ENCODE results near the gene CLSTN2. TPM values are rescaled to one million over a fixed set of nuclear protein-coding genes. Genes with fewer than 3 reads are reported as not detected.

Gene CLSTN2
- polyA plus RNA-seq, 4 donors, result under 0.01 to 1.2 (median 0.84) TPM; not detected in 1

GRCh38 chr3:140157161-140157560 is 222.2 kb downstream of the CLSTN2 start:
- FAIRE-seq (no peak), DNase-seq (no peak)
- Histone ChIP-seq H3K4me3 (ENCODE audit: low read depth in 1 of 3, low read length in 3 of 3) (no peak overlapping the region), H3K9me3 (ENCODE audit: control insufficient read depth in 2 of 2, insufficient read depth in 1 of 2, low read depth in 1 of 2, low read length in 1 of 2) (no peaks in the 10 kb centered on the region), H3K27ac (ENCODE audit: low read depth in 1 of 3, low read length in 2 of 3) (no peak overlapping the region), H3K4me1 (ENCODE audit: control insufficient read depth in 3 of 3, insufficient read depth in 2 of 3, low read depth in 1 of 3, low read length in 2 of 3) (no peaks in the 10 kb centered on the region), H3K27me3 (ENCODE audit: control insufficient read depth in 3 of 3, insufficient read depth in 3 of 3, low read length in 3 of 3) (peaks cover 0 to 2% (median 0%) of the 10 kb centered on the region in 3 donors), H3K36me3 (ENCODE audit: control insufficient read depth in 3 of 3, insufficient read depth in 2 of 3, low read depth in 1 of 3, low read length in 3 of 3) (no peaks in the 10 kb centered on the region)
- 92 to 93% (median 92%) methylated on average over 2 of the region's 2 CpGs for WGBS, 3 donors

GRCh38 chr3:140159646-140160045 is 224.7 kb downstream of the CLSTN2 start:
- Histone ChIP-seq H3K4me3 (ENCODE audit: low read depth in 1 of 3, low read length in 3 of 3) (no peak overlapping the region), H3K4me1 (ENCODE audit: control insufficient read depth in 3 of 3, insufficient read depth in 2 of 3, low read depth in 1 of 3, low read length in 2 of 3) (no peaks in the 10 kb centered on the region), H3K9me3 (ENCODE audit: control insufficient read depth in 2 of 2, insufficient read depth in 1 of 2, low read depth in 1 of 2, low read length in 1 of 2) (no peaks in the 10 kb centered on the region), H3K36me3 (ENCODE audit: control insufficient read depth in 3 of 3, insufficient read depth in 2 of 3, low read depth in 1 of 3, low read length in 3 of 3) (no peaks in the 10 kb centered on the region), H3K27me3 (ENCODE audit: control insufficient read depth in 3 of 3, insufficient read depth in 3 of 3, low read length in 3 of 3) (peaks cover 0 to 2% (median 0%) of the 10 kb centered on the region in 3 donors), H3K27ac (ENCODE audit: low read depth in 1 of 3, low read length in 2 of 3) (no peak overlapping the region)
- no peak for DNase-seq
- FAIRE-seq, result no peak

GRCh38 chr3:140160553-140160952 is 225.6 kb downstream of the CLSTN2 start:
- FAIRE-seq (no peak), DNase-seq (no peak)
- H3K4me3 ChIP-seq (ENCODE audit: low read depth in 1 of 3, low read length in 3 of 3), result no peak overlapping the region
- WGBS, 3 donors, result 46 to 59% (median 53%) methylated on average over 2 of the region's 2 CpGs
- H3K36me3 ChIP-seq (ENCODE audit: control insufficient read depth in 3 of 3, insufficient read depth in 2 of 3, low read depth in 1 of 3, low read length in 3 of 3), result no peaks in the 10 kb centered on the region
- H3K9me3 ChIP-seq (ENCODE audit: control insufficient read depth in 2 of 2, insufficient read depth in 1 of 2, low read depth in 1 of 2, low read length in 1 of 2), result no peaks in the 10 kb centered on the region
- H3K4me1 ChIP-seq (ENCODE audit: control insufficient read depth in 3 of 3, insufficient read depth in 2 of 3, low read depth in 1 of 3, low read length in 2 of 3), result no peaks in the 10 kb centered on the region
- peaks cover 0 to 2% (median 0%) of the 10 kb centered on the region in 3 donors for H3K27me3 ChIP-seq (ENCODE audit: control insufficient read depth in 3 of 3, insufficient read depth in 3 of 3, low read length in 3 of 3)
- H3K27ac ChIP-seq (ENCODE audit: low read depth in 1 of 3, low read length in 2 of 3), result no peak overlapping the region

GRCh38 chr3:140162551-140162950 is 227.6 kb downstream of the CLSTN2 start:
- FAIRE-seq (no peak), DNase-seq (no peak)
- Histone ChIP-seq H3K36me3 (ENCODE audit: control insufficient read depth in 3 of 3, insufficient read depth in 2 of 3, low read depth in 1 of 3, low read length in 3 of 3) (no peaks in the 10 kb centered on the region), H3K4me1 (ENCODE audit: control insufficient read depth in 3 of 3, insufficient read depth in 2 of 3, low read depth in 1 of 3, low read length in 2 of 3) (no peaks in the 10 kb centered on the region), H3K9me3 (ENCODE audit: control insufficient read depth in 2 of 2, insufficient read depth in 1 of 2, low read depth in 1 of 2, low read length in 1 of 2) (no peaks in the 10 kb centered on the region), H3K27ac (ENCODE audit: low read depth in 1 of 3, low read length in 2 of 3) (no peak overlapping the region), H3K27me3 (ENCODE audit: control insufficient read depth in 3 of 3, insufficient read depth in 3 of 3, low read length in 3 of 3) (peaks cover 0 to 2% (median 0%) of the 10 kb centered on the region in 3 donors), H3K4me3 (ENCODE audit: low read depth in 1 of 3, low read length in 3 of 3) (no peak overlapping the region)
- 78 to 89% (median 83%) methylated on average over 5 of the region's 5 CpGs for WGBS, 3 donors

GRCh38 chr3:140163159-140163763 is 228.3 kb downstream of the CLSTN2 start:
- DNase-seq (no peak), FAIRE-seq (no peak)
- no peak overlapping the region for H3K4me3 ChIP-seq (ENCODE audit: low read depth in 1 of 3, low read length in 3 of 3)
- no peaks in the 10 kb centered on the region for H3K36me3 ChIP-seq (ENCODE audit: control insufficient read depth in 3 of 3, insufficient read depth in 2 of 3, low read depth in 1 of 3, low read length in 3 of 3)
- peaks cover 0 to 2% (median 0%) of the 10 kb centered on the region in 3 donors for H3K27me3 ChIP-seq (ENCODE audit: control insufficient read depth in 3 of 3, insufficient read depth in 3 of 3, low read length in 3 of 3)
- H3K9me3 ChIP-seq (ENCODE audit: control insufficient read depth in 2 of 2, insufficient read depth in 1 of 2, low read depth in 1 of 2, low read length in 1 of 2), result no peaks in the 10 kb centered on the region
- H3K4me1 ChIP-seq (ENCODE audit: control insufficient read depth in 3 of 3, insufficient read depth in 2 of 3, low read depth in 1 of 3, low read length in 2 of 3), result no peaks in the 10 kb centered on the region
- 71 to 79% (median 76%) methylated on average over 2 of the region's 2 CpGs for WGBS, 3 donors
- no peak overlapping the region for H3K27ac ChIP-seq (ENCODE audit: low read depth in 1 of 3, low read length in 2 of 3)

- Histone ChIP-seq H3K36me3 (ENCODE audit: control insufficient read depth in 3 of 3, insufficient read depth in 2 of 3, low read depth in 1 of 3, low read length in 3 of 3) (no peaks in the 10 kb centered on the region), H3K27ac (ENCODE audit: low read depth in 1 of 3, low read length in 2 of 3) (no peak overlapping the region), H3K4me3 (ENCODE audit: low read depth in 1 of 3, low read length in 3 of 3) (no peak overlapping the region), H3K9me3 (ENCODE audit: control insufficient read depth in 2 of 2, insufficient read depth in 1 of 2, low read depth in 1 of 2, low read length in 1 of 2) (no peaks in the 10 kb centered on the region), H3K27me3 (ENCODE audit: control insufficient read depth in 3 of 3, insufficient read depth in 3 of 3, low read length in 3 of 3) (peaks cover 0 to 2% (median 0%) of the 10 kb centered on the region in 3 donors), H3K4me1 (ENCODE audit: control insufficient read depth in 3 of 3, insufficient read depth in 2 of 3, low read depth in 1 of 3, low read length in 2 of 3) (no peaks in the 10 kb centered on the region)
- DNase-seq (no peak), FAIRE-seq (no peak)
- WGBS, 3 donors, result 60 to 69% (median 63%) methylated on average over 2 of the region's 2 CpGs
Measured at GRCh38 chr3:140164156-140164555, 229.2 kb downstream of the CLSTN2 start.

GRCh38 chr3:140164922-140165590 is 230.1 kb downstream of the CLSTN2 start:
- peaks cover 0 to 2% (median 0%) of the 10 kb centered on the region in 3 donors for H3K27me3 ChIP-seq (ENCODE audit: control insufficient read depth in 3 of 3, insufficient read depth in 3 of 3, low read length in 3 of 3)
- H3K4me3 ChIP-seq (ENCODE audit: low read depth in 1 of 3, low read length in 3 of 3), result no peak overlapping the region
- FAIRE-seq (no peak), DNase-seq (no peak)
- 72 to 83% (median 74%) methylated on average over 7 of the region's 7 CpGs for WGBS, 3 donors
- H3K9me3 ChIP-seq (ENCODE audit: control insufficient read depth in 2 of 2, insufficient read depth in 1 of 2, low read depth in 1 of 2, low read length in 1 of 2), result no peaks in the 10 kb centered on the region
- H3K36me3 ChIP-seq (ENCODE audit: control insufficient read depth in 3 of 3, insufficient read depth in 2 of 3, low read depth in 1 of 3, low read length in 3 of 3), result no peaks in the 10 kb centered on the region
- H3K27ac ChIP-seq (ENCODE audit: low read depth in 1 of 3, low read length in 2 of 3), result no peak overlapping the region
- no peaks in the 10 kb centered on the region for H3K4me1 ChIP-seq (ENCODE audit: control insufficient read depth in 3 of 3, insufficient read depth in 2 of 3, low read depth in 1 of 3, low read length in 2 of 3)

GRCh38 chr3:140165781-140166180 is 230.8 kb downstream of the CLSTN2 start:
- DNase-seq (no peak), FAIRE-seq (no peak)
- Histone ChIP-seq H3K4me3 (ENCODE audit: low read depth in 1 of 3, low read length in 3 of 3) (no peak overlapping the region), H3K9me3 (ENCODE audit: control insufficient read depth in 2 of 2, insufficient read depth in 1 of 2, low read depth in 1 of 2, low read length in 1 of 2) (no peaks in the 10 kb centered on the region), H3K4me1 (ENCODE audit: control insufficient read depth in 3 of 3, insufficient read depth in 2 of 3, low read depth in 1 of 3, low read length in 2 of 3) (no peaks in the 10 kb centered on the region), H3K27ac (ENCODE audit: low read depth in 1 of 3, low read length in 2 of 3) (no peak overlapping the region), H3K36me3 (ENCODE audit: control insufficient read depth in 3 of 3, insufficient read depth in 2 of 3, low read depth in 1 of 3, low read length in 3 of 3) (no peaks in the 10 kb centered on the region), H3K27me3 (ENCODE audit: control insufficient read depth in 3 of 3, insufficient read depth in 3 of 3, low read length in 3 of 3) (peaks cover 0 to 2% (median 0%) of the 10 kb centered on the region in 3 donors)
